ENCODE data around the gene IRF7. TPM values are rescaled to one million over a fixed set of nuclear protein-coding genes. Genes with fewer than 3 reads are reported as not detected.

The IRF7 gene
- total RNA-seq, 2 experiments from 2014 or later = 7.6 to 9.5 TPM

GRCh38 chr11:612961-613300, 2.8 kb downstream of the IRF7 start:
- POLR2A ChIA-PET = interaction anchor here (0.6 kb wide), 1 partner anchor 14 kb away, joined by 3 read pairs; the partner anchor contains the start of gene SCT
- CTCF ChIA-PET = interaction anchor here (1.3 kb wide), 1 partner anchor 37 kb away, joined by 3 read pairs; the partner anchor contains the start of gene PHRF1

- POLR2A ChIA-PET = interaction anchor here (0.6 to 1.6 kb wide), 2 partner anchors 15 to 46 kb away, joined by 3 read pairs; partner anchors contain the start of gene SCT
- CTCF ChIA-PET = interaction anchor here (1.3 kb wide), 1 partner anchor 37 kb away, joined by 3 read pairs; the partner anchor contains the start of gene PHRF1
These were observed 3.4 kb downstream of the IRF7 start for GRCh38 chr11:612201-612960.

GRCh38 chr11:611001-611996, 4.5 kb downstream of the IRF7 start:
- CTCF ChIA-PET = no interaction called here
- POLR2A ChIA-PET = interaction anchor here (1.6 kb wide), 1 partner anchor 45 kb away, joined by 3 read pairs; no protein-coding TSS in a partner anchor

- ChIA-PET POLR2A (no interaction called here), CTCF (no interaction called here)
These were observed 5.5 kb downstream of the IRF7 start for GRCh38 chr11:610146-610801.

GRCh38 chr11:609341-609811, 6.4 kb downstream of the IRF7 start:
- POLR2A ChIA-PET = no interaction called here
- CTCF ChIA-PET = interaction anchor here (0.5 kb wide), 1 partner anchor 87 kb away, joined by 3 read pairs; no protein-coding TSS in a partner anchor

GRCh38 chr11:608791-609251, 6.9 kb downstream of the IRF7 start:
- POLR2A ChIA-PET = no interaction called here
- CTCF ChIA-PET = interaction anchor here (0.5 kb wide), 1 partner anchor 88 kb away, joined by 3 read pairs; no protein-coding TSS in a partner anchor

- POLR2A ChIA-PET = no interaction called here
- CTCF ChIA-PET = no interaction called here
These were observed 7.6 kb downstream of the IRF7 start for GRCh38 chr11:607971-608659.

GRCh38 chr11:607020-607780, 8.6 kb downstream of the IRF7 start:
- POLR2A ChIA-PET = no interaction called here
- CTCF ChIA-PET = no interaction called here

- POLR2A ChIA-PET = no interaction called here
- CTCF ChIA-PET = no interaction called here
These were observed 9.5 kb downstream of the IRF7 start for GRCh38 chr11:606245-606644.

- CTCF ChIA-PET = interaction anchor here (0.6 kb wide), 1 partner anchor 41 kb away, joined by 3 read pairs; no protein-coding TSS in a partner anchor
- POLR2A ChIA-PET = no interaction called here
These were observed 10.2 kb downstream of the IRF7 start for GRCh38 chr11:605286-606129.

- POLR2A ChIA-PET = interaction anchor here (0.7 kb wide), 1 partner anchor 42 kb away, joined by 9 read pairs; no protein-coding TSS in a partner anchor
- CTCF ChIA-PET = no interaction called here
These were observed 12.6 kb downstream of the IRF7 start for GRCh38 chr11:603154-603553.

- ChIA-PET POLR2A (no interaction called here), CTCF (no interaction called here)
These were observed 14.0 kb downstream of the IRF7 start for GRCh38 chr11:601573-602245.

GRCh38 chr11:598005-598680, 17.6 kb downstream of the IRF7 start:
- CTCF ChIA-PET = no interaction called here
- POLR2A ChIA-PET = no interaction called here

GRCh38 chr11:597166-597725, 18.5 kb downstream of the IRF7 start:
- POLR2A ChIA-PET = no interaction called here
- CTCF ChIA-PET = no interaction called here

- ChIA-PET CTCF (no interaction called here), POLR2A (no interaction called here)
These were observed 19.4 kb downstream of the IRF7 start for GRCh38 chr11:596374-596773.

- ChIA-PET CTCF (no interaction called here), POLR2A (no interaction called here)
These were observed 20.4 kb downstream of the IRF7 start for GRCh38 chr11:595400-595799.

All from activated CD8-positive, alpha-beta memory T cell treated with anti-CD3 and anti-CD28 coated beads for 36 hours (primary cell).